Omental fat pad (tissue), 4 donors: ENCODE measurements around the gene PAMR1. TPM values are rescaled to one million over a fixed set of nuclear protein-coding genes. Genes with fewer than 3 reads are reported as not detected.

Experiments used
- ATAC-seq: fragments of 150-250 bp; one replicate; pipeline ENCODE4 v1.9.1; 2016; ENCODE audit warnings: mild to moderate bottlenecking, moderate library complexity; ENCODE audit not compliant: low FRiP score
- DNase-seq: peaks from one replicate; pipeline ENCODE4 v3.0.0-alpha.2; 2019; ENCODE audit warnings: low spot score
- total RNA-seq, 4 donors: library from RNA; depleted of rRNA; stranded (reverse); fragments of >200 nt; gene quantifications; one replicate each; pipeline ENCODE4 v1.1.0, GENCODE V29; 2016
- TF ChIP-seq, protein P1 (sequence below), 3 donors: fragments of 450-650 bp; IDR thresholded peaks; one replicate each; pipeline ENCODE4 v1.5.1; 2016 to 2017; ENCODE audit warnings: antibody characterized with exemption in 3 of 3, mild to moderate bottlenecking in 3 of 3, moderate library complexity in 2 of 3

Gene PAMR1
- total RNA-seq = 10 to 100 TPM in 3 of 4 donors, 1 to 10 TPM in 1; 7.0 to 34.3 (median 23.0) TPM

- DNase-seq (no peak), ATAC-seq (peak; percentile 86)
- TF ChIP-seq, protein P1, sequence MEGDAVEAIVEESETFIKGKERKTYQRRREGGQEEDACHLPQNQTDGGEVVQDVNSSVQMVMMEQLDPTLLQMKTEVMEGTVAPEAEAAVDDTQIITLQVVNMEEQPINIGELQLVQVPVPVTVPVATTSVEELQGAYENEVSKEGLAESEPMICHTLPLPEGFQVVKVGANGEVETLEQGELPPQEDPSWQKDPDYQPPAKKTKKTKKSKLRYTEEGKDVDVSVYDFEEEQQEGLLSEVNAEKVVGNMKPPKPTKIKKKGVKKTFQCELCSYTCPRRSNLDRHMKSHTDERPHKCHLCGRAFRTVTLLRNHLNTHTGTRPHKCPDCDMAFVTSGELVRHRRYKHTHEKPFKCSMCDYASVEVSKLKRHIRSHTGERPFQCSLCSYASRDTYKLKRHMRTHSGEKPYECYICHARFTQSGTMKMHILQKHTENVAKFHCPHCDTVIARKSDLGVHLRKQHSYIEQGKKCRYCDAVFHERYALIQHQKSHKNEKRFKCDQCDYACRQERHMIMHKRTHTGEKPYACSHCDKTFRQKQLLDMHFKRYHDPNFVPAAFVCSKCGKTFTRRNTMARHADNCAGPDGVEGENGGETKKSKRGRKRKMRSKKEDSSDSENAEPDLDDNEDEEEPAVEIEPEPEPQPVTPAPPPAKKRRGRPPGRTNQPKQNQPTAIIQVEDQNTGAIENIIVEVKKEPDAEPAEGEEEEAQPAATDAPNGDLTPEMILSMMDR (IDR thresholded peaks at IDR 0.05) = no peak
Observed at GRCh38 chr11:35525501-35526175, at the start of gene PAMR1. PAMR1 (minus strand) TSS chr11:35525616; CDS start chr11:35525585, 31 bp downstream.

DNA sequence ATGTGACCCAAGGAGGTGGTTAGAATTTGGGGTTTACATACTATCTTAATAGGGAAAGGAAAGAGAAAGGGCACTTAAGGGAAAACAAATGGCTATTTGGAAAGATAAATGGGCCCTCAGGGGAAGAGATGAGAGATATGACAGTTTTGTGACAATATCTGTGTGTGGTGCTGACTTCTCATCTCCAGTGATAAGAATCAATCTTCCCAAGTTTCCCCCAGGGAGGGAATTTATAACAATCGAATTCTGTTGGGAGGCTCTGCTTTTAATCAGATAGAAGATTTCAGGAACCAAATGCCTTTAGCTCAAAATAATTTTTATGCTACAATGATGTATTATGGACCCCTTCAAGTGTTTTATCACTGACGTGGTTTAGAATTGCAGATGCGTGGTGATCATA lies 46.3 kb upstream of the PAMR1 start:
- TF ChIP-seq, protein P1 (IDR thresholded peaks at IDR 0.05) = no peak
- DNase-seq (no peak), ATAC-seq (no peak)

DNA sequence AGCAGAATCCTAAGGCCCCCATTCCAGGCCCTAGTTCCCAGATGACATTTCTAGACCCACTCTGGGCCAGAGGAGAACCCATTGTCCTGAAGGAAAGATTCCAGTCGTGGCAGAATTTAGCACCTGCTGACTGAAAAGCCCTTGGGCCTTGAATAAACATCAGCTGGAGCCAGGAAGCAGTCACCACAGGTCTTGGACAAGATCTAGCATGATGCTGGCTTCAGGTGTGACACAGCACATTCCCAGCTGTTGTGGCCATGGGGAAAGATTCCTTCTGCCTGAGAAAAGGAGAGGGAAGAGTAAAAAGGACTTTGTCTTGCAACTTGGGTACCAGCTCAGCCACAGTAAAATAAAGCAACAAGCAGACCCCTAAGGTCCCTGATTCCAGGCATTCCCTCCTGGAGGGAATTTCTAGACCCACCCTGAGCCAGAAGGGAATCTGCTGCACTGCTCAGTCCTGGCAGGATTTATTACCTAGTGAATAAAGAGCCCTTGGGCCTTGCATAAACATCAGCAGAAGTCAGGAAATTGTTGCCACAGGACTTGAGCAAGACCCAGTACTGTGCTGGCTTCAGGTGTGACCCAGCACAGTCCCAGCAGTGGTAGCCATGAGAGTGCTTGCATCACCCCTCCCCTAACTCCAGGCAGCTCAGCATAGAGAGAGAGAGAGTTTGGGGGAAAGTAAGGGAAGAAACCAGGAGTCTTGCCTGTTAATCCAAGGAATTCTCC lies 42.5 kb upstream of the PAMR1 start:
- DNase-seq = no peak

GRCh38 chr11:35566885-35567284 lies 41.5 kb upstream of the PAMR1 start:
- no peak for DNase-seq
- TF ChIP-seq, protein P1 (IDR thresholded peaks at IDR 0.05) = no peak
- no peak for ATAC-seq

More for the DNA sequence above, 42.5 kb upstream of the PAMR1 start:
- TF ChIP-seq, protein P1 (IDR thresholded peaks at IDR 0.05) = no peak
- ATAC-seq = no peak

GRCh38 chr11:35566181-35566580 lies 40.8 kb upstream of the PAMR1 start:
- TF ChIP-seq, protein P1 (IDR thresholded peaks at IDR 0.05) = no peak
- DNase-seq = no peak
- no peak for ATAC-seq

DNA sequence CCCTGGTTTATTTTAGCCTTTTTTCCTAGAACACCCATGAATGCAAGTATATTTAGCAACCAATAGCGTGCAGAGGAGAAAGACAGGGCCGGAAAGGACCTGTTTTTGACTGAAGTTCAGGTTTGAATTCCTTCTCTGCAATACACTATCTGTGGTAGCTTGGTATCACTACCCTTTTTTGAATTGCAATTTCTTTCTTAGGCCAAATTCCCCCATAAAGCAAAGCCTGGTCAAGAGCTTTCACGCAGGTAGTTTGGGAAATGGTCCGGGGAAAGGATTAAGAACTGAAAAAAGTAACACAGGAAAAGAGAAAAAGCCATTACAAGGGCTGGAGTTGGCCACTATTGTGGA lies 38.8 kb upstream of the PAMR1 start:
- DNase-seq (no peak), ATAC-seq (no peak)
- TF ChIP-seq, protein P1 (IDR thresholded peaks at IDR 0.05) = no peak
